Measurements from ENCODE around the gene NAGLU. TPM values are rescaled to one million over a fixed set of nuclear protein-coding genes. Genes with fewer than 3 reads are reported as not detected.

Gene NAGLU
- total and polyA plus RNA-seq, 10 of the 15 experiments (the other 5 are each of a cell fraction or from before 2014, with no cell fraction given), result 0.23 to 27.5 (median 8.9) TPM

GRCh38 chr17:42563543-42563942 is 27.5 kb downstream of the NAGLU start:
- ChIA-PET SMC1A (ENCODE audit: uncharacterized antibody, unreplicated experiment) (interaction anchor here (0.6 kb wide), 1 partner anchor 450 kb away, joined by 3 read pairs; no protein-coding TSS in a partner anchor), RAD21 (ENCODE audit: unreplicated experiment) (interaction anchor here (0.6 to 1.2 kb wide), 2 partner anchors 15 to 149 kb away, joined by 3 read pairs; no protein-coding TSS in a partner anchor), POLR2A (interaction anchor here (1.9 kb wide), 1 partner anchor 113 kb away, joined by 4 read pairs; the partner anchor contains the start of gene PLEKHH3), CTCF (interaction anchor here (0.7 to 1.4 kb wide), 5 partner anchors 15 to 444 kb away, joined by 3 to 6 read pairs (median 4); partner anchors contain the start of gene PSMC3IP)
- H3K36me3 ChIP-seq (ENCODE audit: control insufficient read depth in 2 of 2, insufficient read depth in 2 of 2, low read length in 1 of 2), result peaks cover 15 to 19% of the 10 kb centered on the region in 2 experiments; a peak in 3 of 4 replicates
- 29% methylated on average over 1 of the region's 1 CpG for WGBS (ENCODE audit: insufficient coverage, insufficient replicate concordance, low lambda C conversion rate, missing lambda C conversion rate)
- no TSS peak for BruUV-seq (replicated peaks)
- intact Hi-C loops (cut with micrococcal nuclease; ENCODE audit: unreplicated experiment) (no loop called here), in situ Hi-C loops (cut with MboI) (no loop called here)
- H3K4me3 ChIP-seq, result peak overlapping the region; percentile 76
- H2AFZ ChIP-seq (ENCODE audit: control insufficient read depth, low read depth, low read length), result no peak overlapping the region
- H3K27me3 ChIP-seq (replicated peaks in 1 of 2; ENCODE audit: control insufficient read depth in 2 of 2, insufficient read depth in 2 of 2, low read length in 1 of 2), result no peaks in the 10 kb centered on the region
- DNase-seq (ENCODE audit: low read depth, low spot score) (no peak), FAIRE-seq (no peak), ATAC-seq (no peak)
- H3K9ac ChIP-seq (ENCODE audit: control insufficient read depth, insufficient read depth, low read length), result peak overlapping the region; percentile 98
- H3K4me2 ChIP-seq (ENCODE audit: control insufficient read depth, insufficient read depth), result peak overlapping the region; percentile 100
- peaks cover 24% of the 10 kb centered on the region for H3K4me1 ChIP-seq (ENCODE audit: control insufficient read depth, insufficient read depth, low read length)
- H3K9me3 ChIP-seq (replicated peaks; ENCODE audit: control insufficient read depth, insufficient read depth, low read length), result no peaks in the 10 kb centered on the region
- TF ChIP-seq BMI1 (IDR thresholded peaks at IDR 0.05; ENCODE audit: borderline replicate concordance) (no peak), CHD4 (IDR thresholded peaks at IDR 0.05) (no peak), NBN (IDR thresholded peaks at IDR 0.05) (no peak), RELA (IDR thresholded peaks at IDR 0.05; ENCODE audit: borderline replicate concordance, partially characterized antibody) (no peak), MAX (IDR thresholded peaks at IDR 0.05; ENCODE audit: low read depth, low read length) (no peak), HDAC2 (IDR thresholded peaks at IDR 0.05) (no peak), POLR2AphosphoS2 (IDR thresholded peaks at IDR 0.05; ENCODE audit: low read depth, low read length) (no peak), CHD2 (IDR thresholded peaks at IDR 0.05; ENCODE audit: borderline replicate concordance, low read depth, low read length) (no peak), YBX1 (IDR thresholded peaks at IDR 0.05) (no peak), RBBP5 (conservative IDR thresholded peaks at IDR 0.05) (no peak), ATF3 (IDR thresholded peaks at IDR 0.05; ENCODE audit: borderline replicate concordance, extremely low read depth, low read depth, low read length) (no peak), ZNF217 (IDR thresholded peaks at IDR 0.05) (no peak), GABPA (IDR thresholded peaks at IDR 0.05; ENCODE audit: low read depth) (no peak), BCL11A (IDR thresholded peaks at IDR 0.05; ENCODE audit: low read depth, low read length) (no peak), ZNF274 (IDR thresholded peaks at IDR 0.05; ENCODE audit: insufficient read depth, insufficient read length) (no peak)
- peak overlapping the region; percentile 93; the same call in 1 of the 2 replicates for H3K27ac ChIP-seq (ENCODE audit: control insufficient read depth, insufficient read depth)
- H4K20me1 ChIP-seq (ENCODE audit: control insufficient read depth, insufficient read depth), result no peaks in the 10 kb centered on the region
- H3K79me2 ChIP-seq (ENCODE audit: control insufficient read depth, insufficient read depth, low read length), result peaks cover 50% of the 10 kb centered on the region

Data from GM12878 (cell line).